Measurements from ENCODE around the gene APOA1.

APOA1 gene

DNA sequence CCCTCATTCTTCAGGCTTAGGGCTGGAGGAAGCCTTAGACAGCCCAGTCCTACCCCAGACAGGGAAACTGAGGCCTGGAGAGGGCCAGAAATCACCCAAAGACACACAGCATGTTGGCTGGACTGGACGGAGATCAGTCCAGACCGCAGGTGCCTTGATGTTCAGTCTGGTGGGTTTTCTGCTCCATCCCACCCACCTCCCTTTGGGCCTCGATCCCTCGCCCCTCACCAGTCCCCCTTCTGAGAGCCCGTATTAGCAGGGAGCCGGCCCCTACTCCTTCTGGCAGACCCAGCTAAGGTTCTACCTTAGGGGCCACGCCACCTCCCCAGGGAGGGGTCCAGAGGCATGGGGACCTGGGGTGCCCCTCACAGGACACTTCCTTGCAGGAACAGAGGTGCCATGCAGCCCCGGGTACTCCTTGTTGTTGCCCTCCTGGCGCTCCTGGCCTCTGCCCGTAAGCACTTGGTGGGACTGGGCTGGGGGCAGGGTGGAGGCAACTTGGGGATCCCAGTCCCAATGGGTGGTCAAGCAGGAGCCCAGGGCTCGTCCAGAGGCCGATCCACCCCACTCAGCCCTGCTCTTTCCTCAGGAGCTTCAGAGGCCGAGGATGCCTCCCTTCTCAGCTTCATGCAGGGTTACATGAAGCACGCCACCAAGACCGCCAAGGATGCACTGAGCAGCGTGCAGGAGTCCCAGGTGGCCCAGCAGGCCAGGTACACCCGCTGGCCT is 7.1 kb downstream of the APOA1 start:
- Histone ChIP-seq H3K9ac (no peak overlapping the region), H3K4me3 (IDR thresholded peaks at IDR 0.05; ENCODE audit: insufficient read depth, low read depth, low read length) (no peak overlapping the region), H2AFZ (ENCODE audit: low read depth) (no peak overlapping the region), H3K36me3 (ENCODE audit: insufficient read depth) (no peaks in the 10 kb centered on the region), H3K27me3 (ENCODE audit: insufficient read depth, low read depth) (no peaks in the 10 kb centered on the region), H3K79me2 (ENCODE audit: insufficient read depth, low read depth) (no peaks in the 10 kb centered on the region), H3K4me1 (ENCODE audit: low read depth, poor library complexity, severe bottlenecking) (no peaks in the 10 kb centered on the region), H3K27ac (no peak overlapping the region), H3K4me2 (no peak overlapping the region), H4K20me1 (ENCODE audit: insufficient read depth) (no peaks in the 10 kb centered on the region)
- TF ChIP-seq, protein P1, sequence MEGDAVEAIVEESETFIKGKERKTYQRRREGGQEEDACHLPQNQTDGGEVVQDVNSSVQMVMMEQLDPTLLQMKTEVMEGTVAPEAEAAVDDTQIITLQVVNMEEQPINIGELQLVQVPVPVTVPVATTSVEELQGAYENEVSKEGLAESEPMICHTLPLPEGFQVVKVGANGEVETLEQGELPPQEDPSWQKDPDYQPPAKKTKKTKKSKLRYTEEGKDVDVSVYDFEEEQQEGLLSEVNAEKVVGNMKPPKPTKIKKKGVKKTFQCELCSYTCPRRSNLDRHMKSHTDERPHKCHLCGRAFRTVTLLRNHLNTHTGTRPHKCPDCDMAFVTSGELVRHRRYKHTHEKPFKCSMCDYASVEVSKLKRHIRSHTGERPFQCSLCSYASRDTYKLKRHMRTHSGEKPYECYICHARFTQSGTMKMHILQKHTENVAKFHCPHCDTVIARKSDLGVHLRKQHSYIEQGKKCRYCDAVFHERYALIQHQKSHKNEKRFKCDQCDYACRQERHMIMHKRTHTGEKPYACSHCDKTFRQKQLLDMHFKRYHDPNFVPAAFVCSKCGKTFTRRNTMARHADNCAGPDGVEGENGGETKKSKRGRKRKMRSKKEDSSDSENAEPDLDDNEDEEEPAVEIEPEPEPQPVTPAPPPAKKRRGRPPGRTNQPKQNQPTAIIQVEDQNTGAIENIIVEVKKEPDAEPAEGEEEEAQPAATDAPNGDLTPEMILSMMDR (conservative IDR thresholded peaks at IDR 0.05; ENCODE audit: low read depth, low read length) = no peak

DNA sequence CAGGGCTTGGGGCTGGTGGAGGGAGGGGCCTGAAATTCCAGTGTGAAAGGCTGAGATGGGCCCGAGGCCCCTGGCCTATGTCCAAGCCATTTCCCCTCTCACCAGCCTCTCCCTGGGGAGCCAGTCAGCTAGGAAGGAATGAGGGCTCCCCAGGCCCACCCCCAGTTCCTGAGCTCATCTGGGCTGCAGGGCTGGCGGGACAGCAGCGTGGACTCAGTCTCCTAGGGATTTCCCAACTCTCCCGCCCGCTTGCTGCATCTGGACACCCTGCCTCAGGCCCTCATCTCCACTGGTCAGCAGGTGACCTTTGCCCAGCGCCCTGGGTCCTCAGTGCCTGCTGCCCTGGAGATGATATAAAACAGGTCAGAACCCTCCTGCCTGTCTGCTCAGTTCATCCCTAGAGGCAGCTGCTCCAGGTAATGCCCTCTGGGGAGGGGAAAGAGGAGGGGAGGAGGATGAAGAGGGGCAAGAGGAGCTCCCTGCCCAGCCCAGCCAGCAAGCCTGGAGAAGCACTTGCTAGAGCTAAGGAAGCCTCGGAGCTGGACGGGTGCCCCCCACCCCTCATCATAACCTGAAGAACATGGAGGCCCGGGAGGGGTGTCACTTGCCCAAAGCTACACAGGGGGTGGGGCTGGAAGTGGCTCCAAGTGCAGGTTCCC is 7.8 kb downstream of the APOA1 start, which contains the start of gene APOC3:
Gene APOC3, plus strand, starts transcription at position 383 of the 659 bp plus-strand sequence. CDS start 676 bp downstream, outside the sequence.
- Histone ChIP-seq H3K4me3 (IDR thresholded peaks at IDR 0.05; ENCODE audit: insufficient read depth, low read depth, low read length) (no peak within 1 kb of the TSS), H3K4me2 (no peak within 1 kb of the TSS), H3K4me1 (ENCODE audit: low read depth, poor library complexity, severe bottlenecking) (no peaks in the 10 kb centered on the region), H2AFZ (ENCODE audit: low read depth) (no peak within 1 kb of the TSS), H3K27ac (no peak within 1 kb of the TSS), H4K20me1 (ENCODE audit: insufficient read depth) (no peaks in the 10 kb centered on the region), H3K27me3 (ENCODE audit: insufficient read depth, low read depth) (no peaks in the 10 kb centered on the region), H3K36me3 (ENCODE audit: insufficient read depth) (no peaks in the 10 kb centered on the region), H3K9ac (no peak within 1 kb of the TSS), H3K79me2 (ENCODE audit: insufficient read depth, low read depth) (no peaks in the 10 kb centered on the region)
- TF ChIP-seq, protein P1 (conservative IDR thresholded peaks at IDR 0.05; ENCODE audit: low read depth, low read length) = no peak

DNA sequence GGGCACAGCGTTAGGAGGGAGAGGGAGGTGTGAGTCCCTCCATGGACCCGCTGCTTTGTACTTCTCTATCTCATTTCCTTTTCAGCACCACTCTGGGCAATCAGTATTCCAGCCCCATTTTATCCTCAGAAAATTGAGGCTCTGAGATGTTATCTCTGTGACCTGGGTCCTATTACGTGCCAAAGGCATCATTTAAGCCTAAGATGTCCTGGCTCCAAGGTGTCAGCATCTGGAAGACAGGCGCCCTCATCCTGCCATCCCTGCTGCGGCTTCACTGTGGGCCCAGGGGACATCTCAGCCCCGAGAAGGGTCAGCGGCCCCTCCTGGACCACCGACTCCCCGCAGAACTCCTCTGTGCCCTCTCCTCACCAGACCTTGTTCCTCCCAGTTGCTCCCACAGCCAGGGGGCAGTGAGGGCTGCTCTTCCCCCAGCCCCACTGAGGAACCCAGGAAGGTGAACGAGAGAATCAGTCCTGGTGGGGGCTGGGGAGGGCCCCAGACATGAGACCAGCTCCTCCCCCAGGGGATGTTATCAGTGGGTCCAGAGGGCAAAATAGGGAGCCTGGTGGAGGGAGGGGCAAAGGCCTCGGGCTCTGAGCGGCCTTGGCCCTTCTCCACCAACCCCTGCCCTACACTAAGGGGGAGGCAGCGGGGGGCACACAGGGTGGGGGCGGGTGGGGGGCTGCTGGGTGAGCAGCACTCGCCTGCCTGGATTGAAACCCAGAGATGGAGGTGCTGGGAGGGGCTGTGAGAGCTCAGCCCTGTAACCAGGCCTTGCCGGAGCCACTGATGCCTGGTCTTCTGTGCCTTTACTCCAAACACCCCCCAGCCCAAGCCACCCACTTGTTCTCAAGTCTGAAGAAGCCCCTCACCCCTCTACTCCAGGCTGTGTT is 8.5 kb downstream of the APOA1 start:
- H3K27me3 ChIP-seq (ENCODE audit: insufficient read depth, low read depth) = no peaks in the 10 kb centered on the region
- H2AFZ ChIP-seq (ENCODE audit: low read depth) = no peak overlapping the region
- no peaks in the 10 kb centered on the region for H3K79me2 ChIP-seq (ENCODE audit: insufficient read depth, low read depth)
- H3K4me1 ChIP-seq (ENCODE audit: low read depth, poor library complexity, severe bottlenecking) = no peaks in the 10 kb centered on the region
- no peaks in the 10 kb centered on the region for H4K20me1 ChIP-seq (ENCODE audit: insufficient read depth)
- no peak overlapping the region for H3K9ac ChIP-seq
- H3K36me3 ChIP-seq (ENCODE audit: insufficient read depth) = no peaks in the 10 kb centered on the region
- no peak overlapping the region for H3K27ac ChIP-seq
- TF ChIP-seq, protein P1 (conservative IDR thresholded peaks at IDR 0.05; ENCODE audit: low read depth, low read length) = no peak
- no peak overlapping the region for H3K4me2 ChIP-seq
- H3K4me3 ChIP-seq (IDR thresholded peaks at IDR 0.05; ENCODE audit: insufficient read depth, low read depth, low read length) = no peak overlapping the region

DNA sequence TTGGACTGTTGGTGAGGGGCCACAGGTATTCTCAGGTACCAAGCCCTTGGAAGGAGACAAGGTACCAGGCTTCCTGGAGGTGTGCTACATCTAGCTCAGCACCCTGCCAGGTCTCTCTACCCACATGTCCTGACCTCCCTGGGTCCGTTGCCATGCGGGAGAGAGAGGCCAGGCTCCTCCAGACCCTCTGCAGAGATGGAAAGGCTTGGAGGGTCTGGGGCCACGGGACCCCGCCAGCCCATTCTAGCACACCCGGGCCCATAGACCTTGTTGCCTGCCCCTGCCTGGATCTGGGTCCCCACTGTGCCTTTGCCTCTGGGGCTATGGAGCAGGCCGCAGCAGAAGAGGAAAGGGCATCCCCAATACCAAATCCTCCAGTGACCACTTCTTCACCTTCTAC is 10.0 kb downstream of the APOA1 start:
- H3K27me3 ChIP-seq (ENCODE audit: insufficient read depth, low read depth) = no peaks in the 10 kb centered on the region
- H3K79me2 ChIP-seq (ENCODE audit: insufficient read depth, low read depth) = no peaks in the 10 kb centered on the region
- H3K9ac ChIP-seq = no peak overlapping the region
- H3K27ac ChIP-seq = no peak overlapping the region
- H4K20me1 ChIP-seq (ENCODE audit: insufficient read depth) = no peaks in the 10 kb centered on the region
- no peak overlapping the region for H3K4me3 ChIP-seq (IDR thresholded peaks at IDR 0.05; ENCODE audit: insufficient read depth, low read depth, low read length)
- H3K4me1 ChIP-seq (ENCODE audit: low read depth, poor library complexity, severe bottlenecking) = no peaks in the 10 kb centered on the region
- H3K4me2 ChIP-seq = no peak overlapping the region
- H3K36me3 ChIP-seq (ENCODE audit: insufficient read depth) = no peaks in the 10 kb centered on the region
- TF ChIP-seq, protein P1 (conservative IDR thresholded peaks at IDR 0.05; ENCODE audit: low read depth, low read length) = no peak
- H2AFZ ChIP-seq (ENCODE audit: low read depth) = no peak overlapping the region

Measured in KMS-11 (cell line).